ENCODE results near the gene HRCT1. TPM values are rescaled to one million over a fixed set of nuclear protein-coding genes. Genes with fewer than 3 reads are reported as not detected.

Gene HRCT1
- polyA plus RNA-seq, 3 donors, result not detected

DNA sequence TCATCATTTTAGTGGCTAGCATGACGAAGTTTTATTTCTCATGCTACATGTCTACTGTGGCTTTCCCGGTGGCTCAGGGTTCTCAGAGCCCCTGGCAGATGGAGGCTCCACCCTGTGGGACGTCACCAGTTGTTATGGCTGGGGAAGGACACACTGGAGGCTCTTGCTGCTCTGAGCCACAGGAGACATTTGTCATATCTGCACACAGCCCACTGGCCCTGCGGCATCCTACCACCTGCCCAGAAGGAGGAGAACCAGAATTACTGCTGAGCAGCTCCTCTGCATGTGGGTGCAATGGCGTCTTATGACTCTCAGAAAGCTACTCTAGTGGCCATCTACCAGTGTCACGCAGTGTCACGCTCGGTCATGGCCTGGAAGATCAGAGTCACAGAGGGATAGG is 42.4 kb upstream of the HRCT1 start:
- Histone ChIP-seq H3K4me3 (replicated peaks in 1 of 3; ENCODE audit: low read depth in 2 of 3, low read length in 3 of 3) (no peak overlapping the region), H3K9ac (ENCODE audit: insufficient read depth, low read length, poor library complexity, severe bottlenecking) (no peak overlapping the region), H3K27ac (ENCODE audit: low read depth in 1 of 2, low read length in 2 of 2) (no peak overlapping the region), H3K4me1 (ENCODE audit: control insufficient read depth in 1 of 2, insufficient read depth in 2 of 2, low read length in 2 of 2) (peaks cover 0 to 10% of the 10 kb centered on the region in 2 donors), H4K20me1 (ENCODE audit: insufficient read depth, low read length) (no peaks in the 10 kb centered on the region), H2AFZ (ENCODE audit: insufficient read depth, low read depth, low read length, poor library complexity, severe bottlenecking) (no peak overlapping the region), H3K27me3 (ENCODE audit: control insufficient read depth in 2 of 2, insufficient read depth in 2 of 2, low read length in 2 of 2) (peaks cover 5 to 32% of the 10 kb centered on the region in 2 donors), H3K4me2 (replicated peaks; ENCODE audit: extremely low read depth, low read length, poor library complexity, severe bottlenecking) (no peak overlapping the region), H3K9me3 (replicated peaks in 1 of 2; ENCODE audit: control insufficient read depth in 1 of 2, insufficient read depth in 1 of 2, low read length in 2 of 2) (no peaks in the 10 kb centered on the region), H3K36me3 (replicated peaks in 1 of 2; ENCODE audit: control insufficient read depth in 1 of 2, insufficient read depth in 2 of 2, low read length in 2 of 2) (no peaks in the 10 kb centered on the region), H3K79me2 (ENCODE audit: insufficient read depth, low read length) (no peaks in the 10 kb centered on the region)
- Mint-ChIP-seq H3K9me3 (no peaks in the 10 kb centered on the region), H3K4me3 (no peak overlapping the region), H3K27me3 (ENCODE audit: low read depth in 3 of 3) (peaks cover 20 to 40% (median 31%) of the 10 kb centered on the region in 3 donors), H3K27ac (peak overlapping the region in 1 of 7 donors; percentile 32), H3K4me1 (peaks cover 15% of the 10 kb centered on the region), H3K36me3 (peaks cover under 1 to 2% of the 10 kb centered on the region in 2 donors)
- DNase-seq, result no peak
- TF ChIP-seq, protein P1, sequence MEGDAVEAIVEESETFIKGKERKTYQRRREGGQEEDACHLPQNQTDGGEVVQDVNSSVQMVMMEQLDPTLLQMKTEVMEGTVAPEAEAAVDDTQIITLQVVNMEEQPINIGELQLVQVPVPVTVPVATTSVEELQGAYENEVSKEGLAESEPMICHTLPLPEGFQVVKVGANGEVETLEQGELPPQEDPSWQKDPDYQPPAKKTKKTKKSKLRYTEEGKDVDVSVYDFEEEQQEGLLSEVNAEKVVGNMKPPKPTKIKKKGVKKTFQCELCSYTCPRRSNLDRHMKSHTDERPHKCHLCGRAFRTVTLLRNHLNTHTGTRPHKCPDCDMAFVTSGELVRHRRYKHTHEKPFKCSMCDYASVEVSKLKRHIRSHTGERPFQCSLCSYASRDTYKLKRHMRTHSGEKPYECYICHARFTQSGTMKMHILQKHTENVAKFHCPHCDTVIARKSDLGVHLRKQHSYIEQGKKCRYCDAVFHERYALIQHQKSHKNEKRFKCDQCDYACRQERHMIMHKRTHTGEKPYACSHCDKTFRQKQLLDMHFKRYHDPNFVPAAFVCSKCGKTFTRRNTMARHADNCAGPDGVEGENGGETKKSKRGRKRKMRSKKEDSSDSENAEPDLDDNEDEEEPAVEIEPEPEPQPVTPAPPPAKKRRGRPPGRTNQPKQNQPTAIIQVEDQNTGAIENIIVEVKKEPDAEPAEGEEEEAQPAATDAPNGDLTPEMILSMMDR (IDR thresholded peaks at IDR 0.05), result no peak
- intact Hi-C loops (cut with micrococcal nuclease), result no loop called here
- WGBS (ENCODE audit: insufficient coverage), result 87% methylated on average over 7 of the region's 8 CpGs

DNA sequence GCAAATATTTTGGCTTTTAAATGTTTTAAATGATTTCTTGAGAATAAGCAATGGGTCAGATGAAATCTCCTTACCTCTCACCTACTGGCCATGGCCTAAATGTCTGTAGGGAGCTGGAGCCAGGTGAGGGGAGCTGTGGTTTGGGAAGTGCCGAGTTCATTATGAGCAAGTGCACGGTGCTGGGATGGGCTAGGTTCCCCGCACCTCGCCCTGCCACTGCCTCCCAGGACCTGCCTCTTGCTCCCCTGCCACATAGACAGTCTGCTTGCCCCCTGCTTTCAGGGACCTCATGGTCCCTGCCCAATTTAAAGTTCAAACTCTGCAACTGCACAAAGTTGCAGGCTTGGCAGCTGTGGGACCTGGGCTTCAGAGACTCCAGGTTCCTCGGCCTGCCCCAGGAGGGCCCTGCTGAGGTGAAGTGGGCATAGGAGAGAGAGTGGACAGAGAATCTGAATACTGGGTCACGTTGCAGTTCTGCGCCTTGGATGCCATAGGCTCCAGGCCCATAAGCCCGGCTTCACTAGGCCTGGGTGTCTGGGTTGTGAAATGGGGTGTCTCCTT is 41.2 kb upstream of the HRCT1 start:
- H3K27me3 Mint-ChIP-seq (ENCODE audit: low read depth in 3 of 3), result peaks cover 25 to 38% (median 27%) of the 10 kb centered on the region in 3 donors
- TF ChIP-seq, protein P1 (IDR thresholded peaks at IDR 0.05), result no peak

More for the DNA sequence above, 41.2 kb upstream of the HRCT1 start:
- Histone ChIP-seq H3K9ac (ENCODE audit: insufficient read depth, low read length, poor library complexity, severe bottlenecking) (no peak overlapping the region), H3K79me2 (ENCODE audit: insufficient read depth, low read length) (no peaks in the 10 kb centered on the region), H3K4me2 (replicated peaks; ENCODE audit: extremely low read depth, low read length, poor library complexity, severe bottlenecking) (no peak overlapping the region), H2AFZ (ENCODE audit: insufficient read depth, low read depth, low read length, poor library complexity, severe bottlenecking) (no peak overlapping the region), H3K4me3 (replicated peaks in 1 of 3; ENCODE audit: low read depth in 2 of 3, low read length in 3 of 3) (no peak overlapping the region), H3K27ac (ENCODE audit: low read depth in 1 of 2, low read length in 2 of 2) (no peak overlapping the region), H3K4me1 (ENCODE audit: control insufficient read depth in 1 of 2, insufficient read depth in 2 of 2, low read length in 2 of 2) (no peaks in the 10 kb centered on the region), H3K36me3 (replicated peaks in 1 of 2; ENCODE audit: control insufficient read depth in 1 of 2, insufficient read depth in 2 of 2, low read length in 2 of 2) (no peaks in the 10 kb centered on the region), H3K27me3 (ENCODE audit: control insufficient read depth in 2 of 2, insufficient read depth in 2 of 2, low read length in 2 of 2) (peaks cover 5 to 32% of the 10 kb centered on the region in 2 donors), H3K9me3 (replicated peaks in 1 of 2; ENCODE audit: control insufficient read depth in 1 of 2, insufficient read depth in 1 of 2, low read length in 2 of 2) (no peaks in the 10 kb centered on the region), H4K20me1 (ENCODE audit: insufficient read depth, low read length) (no peaks in the 10 kb centered on the region)
- H3K4me3 Mint-ChIP-seq, result no peak overlapping the region
- H3K9me3 Mint-ChIP-seq, result no peaks in the 10 kb centered on the region
- DNase-seq, result no peak
- intact Hi-C loops (cut with micrococcal nuclease), result no loop called here
- H3K4me1 Mint-ChIP-seq, result peaks cover 5% of the 10 kb centered on the region
- 95% methylated on average over 7 of the region's 8 CpGs for WGBS (ENCODE audit: insufficient coverage)
- peaks cover 0 to 2% of the 10 kb centered on the region in 2 donors for H3K36me3 Mint-ChIP-seq
- H3K27ac Mint-ChIP-seq, result no peak overlapping the region

All from CD14-positive monocyte (primary cell).